Aorta (tissue), 5 donors: ENCODE results near the gene SSMEM1. TPM values are rescaled to one million over a fixed set of nuclear protein-coding genes. Genes with fewer than 3 reads are reported as not detected.

ENCODE experiments used
- ATAC-seq: fragments of 200-7000 bp; cut with Tn5 transposase; one replicate; pipeline ENCODE4 v1.9.1; 2022; ENCODE audit warnings: moderate library complexity; ENCODE audit not compliant: low FRiP score
- DNase-seq, 2 donors: peaks; one replicate each; pipeline ENCODE4 v3.0.0-alpha.2; 2020
- H3K27ac ChIP-seq, 2 donors: one replicate each; pipeline ENCODE4 v1.5.1; 2013; ENCODE audit warnings: low read length in 2 of 2, mild to moderate bottlenecking in 2 of 2, moderate library complexity in 2 of 2, control low read depth in 1 of 2, inconsistent platforms in 1 of 2, low read depth in 1 of 2
- H3K27me3 ChIP-seq, 2 donors: one replicate each; pipeline ENCODE4 v1.6.1; 2013; ENCODE audit warnings: control low read depth in 1 of 2, low read length in 1 of 2, mild to moderate bottlenecking in 1 of 2, moderate library complexity in 1 of 2; ENCODE audit not compliant: insufficient read depth in 2 of 2, control insufficient read depth in 1 of 2
- H3K36me3 ChIP-seq, 2 donors: one replicate each; pipeline ENCODE4 v1.6.1; 2013; ENCODE audit warnings: control low read depth in 1 of 2, low read length in 1 of 2, mild to moderate bottlenecking in 1 of 2; ENCODE audit not compliant: insufficient read depth in 2 of 2, control insufficient read depth in 1 of 2
- H3K4me1 ChIP-seq, 2 donors: one replicate each; pipeline ENCODE4 v1.6.1; 2013; ENCODE audit warnings: low read length in 2 of 2, control low read depth in 1 of 2, mild to moderate bottlenecking in 1 of 2, moderate library complexity in 1 of 2; ENCODE audit not compliant: insufficient read depth in 2 of 2, control insufficient read depth in 1 of 2
- H3K4me3 ChIP-seq, 2 donors: one replicate each; pipeline ENCODE4 v1.5.1; 2013; ENCODE audit warnings: low read length in 2 of 2, control low read depth in 1 of 2, mild to moderate bottlenecking in 1 of 2
- H3K9me3 ChIP-seq: one replicate; pipeline ENCODE4 v1.6.1; 2013; ENCODE audit warnings: mild to moderate bottlenecking, low read length; ENCODE audit not compliant: control insufficient read depth
- WGBS, 2 donors: extraction: QIAGEN DNeasy Blood & Tissue Kit; methylation state at CpG; one replicate each; pipeline ENCODE4 v1.1.7; 2013; 5-methylcytosine and 5-hydroxymethylcytosine counted together
- intact Hi-C, 2 donors: fragments of 100-400 bp; cut with DNase I; formaldehyde crosslinking; loops; one replicate each; pipeline versions ENCODE4 v1.14.2 to v1.15.0; 2022
- long read RNA-seq, 2 donors: library from polyadenylated mRNA; unstranded; transcript quantifications; one replicate each; pipeline ENCODE4 v2.0.0, GENCODE V29; 2020 to 2021
- polyA plus RNA-seq, 2 donors: library from polyadenylated mRNA; stranded (reverse); fragments of 200-250 nt; gene quantifications; one replicate each; pipeline ENCODE4 v1.2.3, GENCODE V29; 2013
- total RNA-seq, 2 donors: library from RNA; stranded (reverse); fragmentation: NEBNext Ultra II Directional; extraction: Animal tissue kit (Norgen Biotek cat#: 25700); gene quantifications; one replicate each; pipeline ENCODE4 v1.2.1, GENCODE V29; 2021
- donor health status: healthy with polysubstance abuse.
- donor health status: Bipolar disorder and iron deficiency.
- donor health status: DM: no; HTN: no; CAD: no.
- donor health status: DM: no; HTN: no; CAD: no.
- donor health status: DM: yes; HTN: yes; CAD: no.

Gene SSMEM1, protein sequence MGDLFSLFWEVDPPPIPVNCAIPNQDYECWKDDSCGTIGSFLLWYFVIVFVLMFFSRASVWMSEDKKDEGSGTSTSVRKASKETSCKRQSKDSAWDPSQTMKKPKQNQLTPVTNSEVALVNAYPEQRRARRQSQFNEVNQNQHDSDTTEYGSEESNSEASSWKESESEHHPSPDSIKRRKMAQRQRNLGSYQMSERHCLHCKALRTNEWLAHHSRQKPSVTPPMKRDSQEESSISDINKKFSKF
- total RNA-seq (not detected), polyA plus RNA-seq (not detected)
- long read RNA-seq, donor 1, result 0 reads
- long read RNA-seq, donor 2, result 0 reads

DNA sequence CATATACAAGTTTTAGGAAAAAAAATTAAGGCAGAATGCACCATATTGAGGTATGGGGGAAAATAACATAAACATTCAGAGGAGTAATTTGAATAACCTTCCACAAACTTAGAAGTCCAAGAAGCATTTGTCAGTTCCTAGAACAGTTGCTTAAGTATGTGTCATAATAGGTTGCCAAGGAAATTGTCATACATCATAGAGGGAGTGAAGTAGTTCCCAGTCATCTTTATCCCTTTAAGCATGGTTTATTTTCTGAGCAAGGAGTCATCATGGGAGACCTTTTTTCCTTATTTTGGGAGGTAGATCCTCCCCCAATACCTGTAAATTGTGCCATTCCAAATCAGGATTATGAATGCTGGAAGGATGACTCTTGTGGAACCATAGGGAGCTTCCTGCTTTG is at the start of gene SSMEM1:
TSS of gene SSMEM1 (plus strand) at position 219 of the 400 bp plus-strand sequence. CDS start at position 270, 51 bp downstream.
- intact Hi-C loops, result loop anchor here (5.0 to 10.0 kb wide), 3 partner anchors 133 to 457 kb away; partner anchors contain the start of genes KLHDC10 (in 2 of the 2) and COPG2 (in 1 of the 2)
- Histone ChIP-seq H3K4me1 (no peaks in the 10 kb centered on the region), H3K27me3 (no peaks in the 10 kb centered on the region), H3K36me3 (no peaks in the 10 kb centered on the region), H3K27ac (no peak within 1 kb of the TSS), H3K4me3 (no peak within 1 kb of the TSS), H3K9me3 (no peaks in the 10 kb centered on the region)
- DNase-seq, result no peak
- no peak for ATAC-seq

DNA sequence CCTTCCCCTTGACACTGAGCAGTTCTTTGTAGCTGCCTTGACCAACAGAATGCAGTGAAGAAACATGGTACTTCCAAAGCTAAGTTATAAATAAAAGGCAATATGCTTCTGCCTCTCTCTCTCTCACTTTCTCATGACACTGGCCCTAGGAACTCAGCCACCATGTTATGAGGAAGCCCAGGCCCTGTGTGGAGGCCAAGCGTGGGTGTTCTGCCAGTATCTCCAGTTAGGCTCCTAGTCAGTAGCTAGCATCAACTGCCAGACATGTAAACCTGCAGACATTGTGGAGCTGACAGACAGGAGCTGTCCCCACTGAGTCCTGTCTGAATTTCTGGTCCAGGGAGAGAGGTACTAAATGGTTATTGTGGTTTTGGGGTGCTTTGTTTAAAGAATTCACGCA is 47.6 kb upstream of the SSMEM1 start:
- DNase-seq (no peak), ATAC-seq (no peak)
- 95 to 98% methylated on average over 2 of the region's 2 CpGs for WGBS, 2 donors
- intact Hi-C loops, result no loop called here
- Histone ChIP-seq H3K4me3 (no peak overlapping the region), H3K27ac (no peak overlapping the region), H3K36me3 (peaks cover 4 to 5% of the 10 kb centered on the region in 2 donors), H3K9me3 (peaks cover 3% of the 10 kb centered on the region), H3K27me3 (no peaks in the 10 kb centered on the region), H3K4me1 (no peaks in the 10 kb centered on the region)

DNA sequence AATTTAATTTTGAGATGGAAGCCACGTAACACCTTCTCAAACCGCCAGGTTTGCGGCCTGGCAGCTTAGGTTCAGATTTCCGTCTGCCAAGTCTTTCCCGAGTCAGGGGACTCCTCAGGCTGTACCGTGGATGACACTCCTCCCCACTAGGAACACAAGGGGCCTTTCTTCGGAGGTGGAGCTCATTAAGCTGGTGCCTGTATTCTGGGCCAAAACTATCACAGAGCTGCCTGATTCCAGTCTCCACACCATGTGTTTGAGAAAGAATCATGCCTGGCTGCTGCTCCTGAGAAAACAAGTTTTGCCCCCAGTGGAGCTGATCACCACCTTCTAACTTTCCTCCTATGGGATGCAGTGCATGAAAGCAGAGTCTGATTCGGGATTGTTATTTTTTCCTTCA is 47.2 kb upstream of the SSMEM1 start:
- DNase-seq, result no peak

DNA sequence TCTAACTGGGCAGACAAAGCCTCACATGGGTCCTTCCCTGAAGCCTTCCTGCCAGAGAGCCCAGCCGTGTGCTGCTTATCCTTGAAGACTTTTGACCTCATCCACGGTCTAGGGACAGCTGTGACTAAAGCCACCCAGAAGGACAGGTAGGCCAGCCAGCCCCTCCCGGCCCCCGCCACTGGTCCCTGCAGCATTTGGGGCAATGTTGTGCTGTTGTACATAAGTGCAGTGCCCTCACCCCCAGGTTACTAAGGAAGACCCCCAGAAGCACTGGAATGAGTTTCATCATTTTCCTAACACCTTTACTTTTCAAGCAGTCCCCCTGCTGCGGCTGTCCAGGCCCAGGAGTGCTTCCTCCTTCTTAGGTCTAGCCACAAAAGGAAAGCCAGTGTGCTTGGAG is 45.5 kb upstream of the SSMEM1 start:
- WGBS, 2 donors, result 94% methylated on average over 5 of the region's 5 CpGs
- no peak overlapping the region for H3K27ac ChIP-seq
- H3K36me3 ChIP-seq, result peaks cover 4 to 5% of the 10 kb centered on the region in 2 donors

More for the DNA sequence above, 47.2 kb upstream of the SSMEM1 start:
- Histone ChIP-seq H3K27ac (no peak overlapping the region), H3K4me1 (no peaks in the 10 kb centered on the region), H3K9me3 (peaks cover 3% of the 10 kb centered on the region), H3K36me3 (peaks cover 4 to 5% of the 10 kb centered on the region in 2 donors), H3K4me3 (no peak overlapping the region), H3K27me3 (no peaks in the 10 kb centered on the region)
- 86 to 91% methylated on average over 8 of the region's 8 CpGs for WGBS, 2 donors
- intact Hi-C loops, result no loop called here
- ATAC-seq, result no peak

DNA sequence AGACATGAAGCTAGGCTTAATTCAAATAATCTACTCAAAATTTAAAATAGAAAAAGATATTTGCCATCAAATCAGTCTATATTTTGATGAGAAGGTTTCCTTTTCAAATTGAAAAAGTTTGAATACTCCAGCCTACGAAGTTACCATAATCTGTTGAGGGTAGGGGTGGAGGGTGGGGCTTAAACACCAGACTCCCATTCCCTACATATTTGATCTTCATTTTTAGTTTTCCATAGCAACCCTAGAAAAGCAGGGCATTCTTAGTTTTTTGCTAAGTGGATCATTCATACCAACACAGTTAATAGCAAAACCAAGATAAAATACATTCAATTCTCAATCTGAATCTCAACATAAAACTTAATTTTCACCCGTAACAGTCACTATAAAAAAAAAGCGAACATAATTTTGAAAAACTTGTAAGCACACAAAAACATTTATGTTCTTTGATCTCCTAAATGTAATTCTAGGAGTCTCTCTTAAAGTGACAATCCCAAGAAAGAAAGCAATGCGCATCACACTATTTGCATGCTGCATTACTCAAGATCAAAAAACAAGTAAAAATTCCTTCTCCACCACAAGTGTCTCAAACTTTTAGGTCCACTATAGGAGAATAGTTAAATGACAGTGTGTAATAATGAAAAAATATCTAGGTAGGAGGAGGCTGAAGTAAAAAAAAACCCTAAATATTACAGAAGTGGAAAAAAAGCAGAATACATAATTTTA is 33.3 kb upstream of the SSMEM1 start:
- DNase-seq (no peak), ATAC-seq (no peak)
- intact Hi-C loops, result no loop called here
- H3K27me3 ChIP-seq, result no peaks in the 10 kb centered on the region
- H3K4me3 ChIP-seq, result no peak overlapping the region
- peaks cover 2 to 3% of the 10 kb centered on the region in 2 donors for H3K36me3 ChIP-seq
- H3K27ac ChIP-seq, result no peak overlapping the region
- no peaks in the 10 kb centered on the region for H3K9me3 ChIP-seq
- WGBS, 2 donors, result 88 to 92% methylated on average over 4 of the region's 4 CpGs
- H3K4me1 ChIP-seq, result no peaks in the 10 kb centered on the region

More for the DNA sequence above, 45.5 kb upstream of the SSMEM1 start:
- DNase-seq (no peak), ATAC-seq (no peak)
- no peaks in the 10 kb centered on the region for H3K27me3 ChIP-seq
- intact Hi-C loops, result no loop called here
- H3K9me3 ChIP-seq, result peaks cover 2% of the 10 kb centered on the region
- no peak overlapping the region for H3K4me3 ChIP-seq
- no peaks in the 10 kb centered on the region for H3K4me1 ChIP-seq

DNA sequence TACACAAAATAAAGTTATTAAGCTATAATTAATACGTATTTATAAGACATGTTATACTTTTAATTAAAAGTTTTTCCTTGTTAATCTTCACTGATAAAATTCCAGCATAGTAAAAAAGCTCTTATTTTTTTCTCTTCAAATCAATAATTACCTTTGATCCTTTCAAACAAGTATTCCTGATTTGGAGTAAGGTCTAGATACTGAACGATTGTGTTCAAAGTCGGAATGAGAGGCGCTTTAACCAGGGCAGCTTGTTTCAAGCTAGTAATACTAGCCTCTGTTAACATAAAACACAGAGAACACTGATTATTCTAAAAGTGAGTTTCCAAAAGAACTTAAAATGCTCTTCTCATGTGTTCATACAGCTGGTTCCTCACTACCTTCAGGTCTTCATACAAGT is 29.4 kb upstream of the SSMEM1 start:
- no peaks in the 10 kb centered on the region for H3K27me3 ChIP-seq
- intact Hi-C loops, result no loop called here
- no peak overlapping the region for H3K4me3 ChIP-seq
- no peak overlapping the region for H3K27ac ChIP-seq
- no peaks in the 10 kb centered on the region for H3K4me1 ChIP-seq
- peaks cover 0 to 4% of the 10 kb centered on the region in 2 donors for H3K36me3 ChIP-seq
- DNase-seq (no peak), ATAC-seq (no peak)
- 92 to 96% methylated on average over 4 of the region's 4 CpGs for WGBS, 2 donors
- H3K9me3 ChIP-seq, result no peaks in the 10 kb centered on the region

DNA sequence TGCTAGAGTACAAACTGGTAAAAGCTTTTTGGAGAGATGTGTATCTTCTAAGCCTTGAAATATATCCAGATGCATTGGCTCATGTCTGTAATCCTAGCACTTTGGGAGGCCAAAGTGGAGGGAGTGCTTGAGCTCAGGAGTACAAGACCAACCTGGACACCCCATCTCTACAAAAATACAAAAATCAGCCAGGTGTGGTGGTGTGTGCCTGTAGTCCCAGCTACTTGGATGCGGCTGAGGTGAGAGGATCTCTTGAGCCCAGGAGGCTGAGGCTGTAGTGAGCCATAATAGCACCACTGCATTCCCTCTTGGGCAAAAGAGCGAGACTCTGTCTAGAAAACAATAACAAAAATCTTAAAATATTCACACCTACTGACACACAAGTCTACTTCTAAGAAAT is 28.0 kb upstream of the SSMEM1 start:
- intact Hi-C loops, result no loop called here
- ATAC-seq (no peak), DNase-seq (no peak)
- H3K9me3 ChIP-seq, result no peaks in the 10 kb centered on the region
- H3K4me3 ChIP-seq, result no peak overlapping the region
- H3K36me3 ChIP-seq, result peaks cover 0 to 6% of the 10 kb centered on the region in 2 donors
- H3K27me3 ChIP-seq, result no peaks in the 10 kb centered on the region
- 95 to 99% methylated on average over 2 of the region's 2 CpGs for WGBS, 2 donors
- no peak overlapping the region for H3K27ac ChIP-seq
- no peaks in the 10 kb centered on the region for H3K4me1 ChIP-seq

DNA sequence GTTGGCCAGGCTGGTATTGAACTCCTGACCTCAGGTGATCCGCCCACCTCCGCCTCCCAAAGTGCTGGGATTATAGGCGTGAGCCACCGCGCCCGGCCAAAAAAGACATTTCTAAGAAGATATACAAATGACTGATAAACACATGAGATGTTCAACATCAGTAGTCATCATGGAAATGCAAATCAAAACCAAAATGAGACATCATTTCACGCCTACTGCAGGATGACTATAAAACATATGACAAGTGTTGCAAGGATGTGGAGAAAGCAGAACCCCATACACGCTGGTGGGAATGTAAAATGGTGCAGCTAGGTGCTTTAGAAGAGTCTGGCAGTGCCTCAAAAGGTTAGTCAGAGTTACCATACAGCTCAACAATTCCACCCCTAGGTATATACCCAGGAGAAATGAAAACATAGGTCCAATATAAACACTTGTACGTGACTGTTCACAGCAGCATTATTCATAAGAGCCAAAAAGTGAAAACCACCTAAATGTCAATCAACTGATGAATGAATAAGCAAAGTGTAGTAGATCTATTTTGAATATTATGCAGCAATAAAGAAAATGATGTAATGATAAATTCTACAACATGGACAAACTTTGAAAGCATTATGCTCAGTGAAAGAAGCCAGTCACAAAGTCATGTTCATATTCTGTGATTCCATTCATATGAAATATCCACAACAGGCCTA is 26.9 kb upstream of the SSMEM1 start:
- Histone ChIP-seq H3K27ac (no peak overlapping the region), H3K9me3 (no peaks in the 10 kb centered on the region), H3K4me1 (no peaks in the 10 kb centered on the region), H3K4me3 (no peak overlapping the region), H3K27me3 (no peaks in the 10 kb centered on the region), H3K36me3 (peaks cover 0 to 6% of the 10 kb centered on the region in 2 donors)
- intact Hi-C loops, result no loop called here
- no peak for ATAC-seq
- no peak for DNase-seq
- WGBS, 2 donors, result 90% methylated on average over 9 of the region's 9 CpGs
